Thoracic aorta (tissue), 2 donors: ENCODE data around the gene LEMD3. TPM values are rescaled to one million over a fixed set of nuclear protein-coding genes. Genes with fewer than 3 reads are reported as not detected.

Experiments used
- ATAC-seq: fragments of 150-250 bp; one replicate; pipeline ENCODE4 v1.8.0; 2017; ENCODE audit warnings: low read depth; ENCODE audit not compliant: insufficient number of reproducible peaks, low FRiP score
- DNase-seq: peaks from one replicate; pipeline ENCODE4 v3.0.0-alpha.2; 2020; ENCODE audit warnings: low spot score
- H3K27ac ChIP-seq, 2 donors: fragments of 200-600 bp; sonication (generic); 1 replicate in 1 of 2; 2 replicates in 1 of 2; pipeline ENCODE4 v1.5.1; 2016; ENCODE audit warnings: mild to moderate bottlenecking in 2 of 2, moderate library complexity in 2 of 2
- H3K27me3 ChIP-seq: fragments of 200-600 bp; sonication (generic); replicated peaks from 2 replicates; pipeline ENCODE4 v1.6.0; 2016; ENCODE audit warnings: mild to moderate bottlenecking; ENCODE audit not compliant: insufficient read depth
- H3K36me3 ChIP-seq: fragments of 200-600 bp; sonication (generic); one replicate; pipeline ENCODE4 v1.5.1; 2016
- H3K4me1 ChIP-seq, 2 donors: fragments of 200-600 bp; sonication (generic); 1 replicate in 1 of 2; 2 replicates in 1 of 2; pipeline versions ENCODE4 v1.5.1 to v1.6.0; 2016; ENCODE audit warnings: low read depth in 2 of 2, mild to moderate bottlenecking in 1 of 2; ENCODE audit not compliant: control insufficient read depth in 1 of 2
- H3K4me3 ChIP-seq: fragments of 200-600 bp; sonication (generic); 2 replicates; pipeline ENCODE4 v1.5.1; 2016; ENCODE audit warnings: mild to moderate bottlenecking
- H3K9me3 ChIP-seq: fragments of 200-600 bp; sonication (generic); 2 replicates; pipeline ENCODE4 v1.5.1; 2016
- total RNA-seq, 2 donors: library from RNA; depleted of rRNA; stranded (reverse); fragments of >200 nt; gene quantifications; one replicate each; pipeline versions ENCODE4 v1.1.0 to v1.2.3, GENCODE V29; 2016
- TF ChIP-seq, protein P1 (sequence below): fragments of 200-600 bp; sonication (generic); IDR thresholded peaks from one replicate; pipeline ENCODE4 v1.5.1; 2019; ENCODE audit warnings: antibody characterized with exemption

Gene LEMD3
- total RNA-seq, 2 donors from 2014 or later: 21.8 to 61.4 TPM

DNA sequence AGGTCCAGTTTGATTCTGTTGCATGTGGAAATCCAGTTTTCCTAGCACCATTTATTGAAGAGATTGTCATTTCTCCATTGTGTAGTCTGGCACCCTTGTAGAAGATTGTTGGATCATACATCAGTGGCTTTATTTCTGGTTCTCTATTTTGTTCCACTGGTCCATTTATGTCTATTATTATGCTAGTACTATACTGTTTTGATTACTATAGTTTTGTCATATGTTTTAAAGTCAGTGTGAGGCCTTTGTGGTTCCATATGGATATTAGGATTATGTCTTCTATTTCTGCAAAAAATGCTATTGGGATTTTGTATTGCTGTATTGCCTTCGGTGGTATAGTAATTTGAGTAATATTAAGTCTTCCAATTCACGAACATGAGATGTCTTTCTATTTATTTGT, 51.4 kb downstream of the LEMD3 start:
- no peaks in the 10 kb centered on the region for H3K27me3 ChIP-seq
- H3K4me3 ChIP-seq: no peak overlapping the region
- peaks cover 12% of the 10 kb centered on the region for H3K9me3 ChIP-seq
- ATAC-seq (no peak), DNase-seq (no peak)
- H3K4me1 ChIP-seq: no peaks in the 10 kb centered on the region
- H3K36me3 ChIP-seq: peaks cover 4% of the 10 kb centered on the region
- TF ChIP-seq, protein P1, sequence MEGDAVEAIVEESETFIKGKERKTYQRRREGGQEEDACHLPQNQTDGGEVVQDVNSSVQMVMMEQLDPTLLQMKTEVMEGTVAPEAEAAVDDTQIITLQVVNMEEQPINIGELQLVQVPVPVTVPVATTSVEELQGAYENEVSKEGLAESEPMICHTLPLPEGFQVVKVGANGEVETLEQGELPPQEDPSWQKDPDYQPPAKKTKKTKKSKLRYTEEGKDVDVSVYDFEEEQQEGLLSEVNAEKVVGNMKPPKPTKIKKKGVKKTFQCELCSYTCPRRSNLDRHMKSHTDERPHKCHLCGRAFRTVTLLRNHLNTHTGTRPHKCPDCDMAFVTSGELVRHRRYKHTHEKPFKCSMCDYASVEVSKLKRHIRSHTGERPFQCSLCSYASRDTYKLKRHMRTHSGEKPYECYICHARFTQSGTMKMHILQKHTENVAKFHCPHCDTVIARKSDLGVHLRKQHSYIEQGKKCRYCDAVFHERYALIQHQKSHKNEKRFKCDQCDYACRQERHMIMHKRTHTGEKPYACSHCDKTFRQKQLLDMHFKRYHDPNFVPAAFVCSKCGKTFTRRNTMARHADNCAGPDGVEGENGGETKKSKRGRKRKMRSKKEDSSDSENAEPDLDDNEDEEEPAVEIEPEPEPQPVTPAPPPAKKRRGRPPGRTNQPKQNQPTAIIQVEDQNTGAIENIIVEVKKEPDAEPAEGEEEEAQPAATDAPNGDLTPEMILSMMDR: no peak
- H3K27ac ChIP-seq: no peak overlapping the region

DNA sequence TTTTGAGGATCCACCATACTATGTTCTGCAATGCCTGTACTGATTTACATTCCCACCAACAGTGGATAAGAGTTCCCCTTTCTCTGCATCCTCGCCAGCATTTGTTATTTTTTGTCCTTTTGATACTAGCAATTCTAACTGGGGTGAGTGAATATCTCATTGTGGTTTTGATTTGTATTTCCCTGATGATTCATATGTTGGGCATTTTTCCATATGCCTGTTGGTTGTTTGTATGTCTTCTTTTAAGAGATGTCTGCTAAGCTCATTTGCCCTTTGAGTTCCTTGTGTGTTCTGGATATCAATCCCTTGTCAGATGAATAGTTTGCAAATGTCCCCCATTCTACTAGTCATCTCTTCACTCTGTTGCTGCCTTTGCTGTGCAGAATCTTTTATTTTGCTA, 60.1 kb downstream of the LEMD3 start:
- DNase-seq: no peak
- Histone ChIP-seq H3K9me3 (peaks cover 12% of the 10 kb centered on the region), H3K4me1 (peaks cover 0 to 3% of the 10 kb centered on the region in 2 donors), H3K27ac (no peak overlapping the region), H3K36me3 (peaks cover 2% of the 10 kb centered on the region), H3K27me3 (no peaks in the 10 kb centered on the region), H3K4me3 (no peak overlapping the region)
- TF ChIP-seq, protein P1: no peak
- ATAC-seq: no peak

DNA sequence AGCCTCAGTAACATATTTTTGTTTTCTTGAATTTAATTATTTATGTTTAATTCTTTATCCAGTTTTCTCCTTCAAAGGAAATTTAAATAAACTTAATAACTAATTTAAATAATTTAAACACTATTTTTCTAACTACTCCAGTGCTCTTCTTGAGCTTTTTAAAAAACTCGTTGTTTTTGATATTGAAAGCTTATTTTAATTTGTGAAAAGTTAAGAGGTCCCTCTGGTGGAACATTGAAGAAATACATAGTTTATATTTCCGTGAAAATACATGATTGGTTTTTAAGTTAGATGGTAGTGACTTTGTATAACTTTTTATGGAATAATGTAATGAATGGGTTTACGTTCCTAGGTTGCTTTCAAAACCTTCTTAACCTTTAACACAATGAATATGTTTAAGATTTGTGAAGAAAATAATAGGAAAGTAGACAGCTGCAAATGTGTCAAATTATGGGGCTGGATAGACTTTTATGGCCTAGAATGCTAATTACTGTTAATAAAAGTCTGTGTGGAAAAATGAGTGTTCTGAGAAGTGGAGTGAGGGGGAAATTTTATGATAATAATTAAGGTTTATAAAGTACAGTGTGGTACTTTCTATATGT, 63.2 kb downstream of the LEMD3 start:
- no peak for DNase-seq
- peaks cover 12% of the 10 kb centered on the region for H3K9me3 ChIP-seq
- no peak for ATAC-seq
- no peak overlapping the region for H3K27ac ChIP-seq
- no peak overlapping the region for H3K4me3 ChIP-seq
- H3K27me3 ChIP-seq: no peaks in the 10 kb centered on the region
- peaks cover 0 to 3% of the 10 kb centered on the region in 2 donors for H3K4me1 ChIP-seq
- TF ChIP-seq, protein P1: peak; percentile 47
- H3K36me3 ChIP-seq: peaks cover 2% of the 10 kb centered on the region

DNA sequence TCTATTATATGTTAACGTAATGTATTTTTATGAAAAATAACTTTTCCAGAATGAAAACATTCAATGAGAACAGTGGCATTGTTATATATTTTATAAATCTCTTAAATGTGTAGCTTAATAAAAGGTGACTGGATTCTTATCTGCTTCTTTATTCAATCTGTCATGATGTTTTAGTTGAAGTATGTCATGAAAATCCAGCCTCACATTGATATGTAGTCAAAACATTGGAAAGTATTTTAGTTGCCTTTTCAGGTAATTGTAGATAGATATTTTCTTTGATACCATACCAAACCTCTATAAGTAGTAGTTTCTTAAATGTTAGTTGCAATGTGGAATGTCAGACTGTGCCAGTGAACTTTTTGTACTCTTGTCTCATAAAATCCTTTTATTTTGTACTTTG, 67.8 kb downstream of the LEMD3 start:
- peaks cover 3% of the 10 kb centered on the region for H3K36me3 ChIP-seq
- H3K4me3 ChIP-seq: no peak overlapping the region
- DNase-seq: no peak
- H3K27me3 ChIP-seq: no peaks in the 10 kb centered on the region
- ATAC-seq: no peak
- H3K27ac ChIP-seq: no peak overlapping the region
- peaks cover 0 to 1% of the 10 kb centered on the region in 2 donors for H3K4me1 ChIP-seq
- H3K9me3 ChIP-seq: no peaks in the 10 kb centered on the region
- TF ChIP-seq, protein P1: no peak

DNA sequence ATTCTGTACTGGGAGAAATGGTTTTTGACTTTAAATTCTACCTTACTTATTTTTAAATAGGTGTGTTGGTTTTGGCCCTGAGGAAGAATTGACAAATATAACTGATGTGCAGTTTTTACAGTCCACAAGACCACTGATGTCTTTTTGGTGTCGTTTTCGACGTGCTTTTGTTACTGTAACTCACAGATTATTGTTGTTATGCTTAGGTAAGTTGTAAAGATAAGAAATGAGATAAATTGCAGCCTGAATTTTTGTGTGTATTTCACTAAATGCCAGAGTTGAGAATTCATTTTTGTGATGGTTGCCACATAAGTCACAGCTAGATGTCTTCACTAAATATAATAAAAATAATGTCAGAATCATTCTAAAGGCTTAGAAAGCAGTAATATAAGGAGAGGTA, 69.2 kb downstream of the LEMD3 start:
- Histone ChIP-seq H3K27ac (no peak overlapping the region), H3K4me1 (no peaks in the 10 kb centered on the region), H3K4me3 (no peak overlapping the region), H3K36me3 (peaks cover 6% of the 10 kb centered on the region), H3K27me3 (no peaks in the 10 kb centered on the region), H3K9me3 (no peaks in the 10 kb centered on the region)
- ATAC-seq (no peak), DNase-seq (no peak)
- TF ChIP-seq, protein P1: no peak
